Measurements from ENCODE around the gene DNM1L. TPM values are rescaled to one million over a fixed set of nuclear protein-coding genes. Genes with fewer than 3 reads are reported as not detected.

Gene DNM1L
- total RNA-seq, 4 donors from 2014 or later, result 32.8 to 83.4 (median 35.9) TPM

- WGBS, result 24% methylated on average over 2 of the region's 2 CpGs
- DNase-seq (ENCODE audit: low spot score in 2 of 2), result no peak
- TF ChIP-seq POLR2A (IDR thresholded peaks at IDR 0.05), result no peak
- TF ChIP-seq CTCF (IDR thresholded peaks at IDR 0.05), result no peak
- TF ChIP-seq EP300 (IDR thresholded peaks at IDR 0.05), result no peak
- TF ChIP-seq POLR2AphosphoS5 (IDR thresholded peaks at IDR 0.05), result no peak
- H3K36me3 ChIP-seq, result no peaks in the 10 kb centered on the region
- H3K27me3 ChIP-seq, result no peaks in the 10 kb centered on the region
- no peaks in the 10 kb centered on the region for H3K4me1 ChIP-seq
- no peak overlapping the region for H3K4me3 ChIP-seq
- no peak overlapping the region for H3K27ac ChIP-seq
- H3K9me3 ChIP-seq, result no peaks in the 10 kb centered on the region
Observed at GRCh38 chr12:32789916-32790315, 110.8 kb downstream of the DNM1L start.

- TF ChIP-seq CTCF (IDR thresholded peaks at IDR 0.05) (no peak), POLR2A (IDR thresholded peaks at IDR 0.05) (no peak), POLR2AphosphoS5 (IDR thresholded peaks at IDR 0.05) (no peak), EP300 (IDR thresholded peaks at IDR 0.05) (no peak)
- DNase-seq (ENCODE audit: low spot score in 2 of 2), result no peak
- H3K4me3 ChIP-seq, result no peak overlapping the region
- no peaks in the 10 kb centered on the region for H3K4me1 ChIP-seq
- H3K9me3 ChIP-seq, result no peaks in the 10 kb centered on the region
- no peak overlapping the region for H3K27ac ChIP-seq
- WGBS, result 88% methylated on average over 4 of the region's 4 CpGs
- H3K27me3 ChIP-seq, result no peaks in the 10 kb centered on the region
- H3K36me3 ChIP-seq, result no peaks in the 10 kb centered on the region
Observed at GRCh38 chr12:32794281-32794680, 115.2 kb downstream of the DNM1L start.

Other genes starting within 250 kb of the DNM1L start
- 10 to 100 TPM; 17.1 to 26.5 (median 23.1) TPM for gene YARS2, start 76.6 kb downstream of the DNM1L start, total RNA-seq
- gene PKP2, start 217.5 kb downstream of the DNM1L start, total RNA-seq, result 10 to 100 TPM in 1 of 4 donors, 1 to 10 TPM in 3; 5.4 to 16.3 (median 6.0) TPM